Stimulated activated memory B cell treated with anti-CD40 and anti-IgM and Interleukin-4, amounts not matched to agents 10 μg/mL and 1 μg/mL and 100 μg/mL, for 72 hours (primary cell): ENCODE results near the gene COL24A1.

Source experiments
- ATAC-seq: fragments of 150-1000 bp; cut with Tn5 transposase; 2 replicates; pipeline ENCODE4 v1.10.0; 2021
- H3K27ac Mint-ChIP-seq: one replicate; pipeline ENCODE4 v1.8.0; 2022; ENCODE audit warnings: mild to moderate bottlenecking, mixed read lengths
- H3K27me3 Mint-ChIP-seq: one replicate; pipeline ENCODE4 v1.8.0; 2022; ENCODE audit warnings: mixed read lengths
- H3K36me3 Mint-ChIP-seq: one replicate; pipeline ENCODE4 v1.8.0; 2022; ENCODE audit warnings: mixed read lengths
- H3K4me1 Mint-ChIP-seq: one replicate; pipeline ENCODE4 v1.8.0; 2022; ENCODE audit warnings: mixed read lengths
- H3K4me3 Mint-ChIP-seq: one replicate; pipeline ENCODE4 v1.8.0; 2022; ENCODE audit warnings: mild to moderate bottlenecking, moderate library complexity, mixed read lengths
- H3K9me3 Mint-ChIP-seq: one replicate; pipeline ENCODE4 v1.8.0; 2022; ENCODE audit warnings: mixed read lengths

Gene COL24A1

GRCh38 chr1:85707990-85708828, 448.4 kb downstream of the COL24A1 start, which contains the start of gene ZNHIT6:
ZNHIT6 (minus strand) TSS chr1:85708433; CDS start chr1:85708284, 149 bp downstream.
- Mint-ChIP-seq H3K36me3 (peaks cover 24% of the 10 kb centered on the region), H3K4me3 (no peak within 1 kb of the TSS), H3K27me3 (peaks cover 6% of the 10 kb centered on the region), H3K9me3 (no peaks in the 10 kb centered on the region), H3K27ac (no peak within 1 kb of the TSS), H3K4me1 (peaks cover 10% of the 10 kb centered on the region)
- peak; percentile 94 for ATAC-seq

GRCh38 chr1:85707267-85707989, 449.1 kb downstream of the COL24A1 start:
- Mint-ChIP-seq H3K4me3 (no peak overlapping the region), H3K27me3 (no peaks in the 10 kb centered on the region), H3K36me3 (peaks cover 24% of the 10 kb centered on the region), H3K9me3 (no peaks in the 10 kb centered on the region), H3K4me1 (peaks cover 10% of the 10 kb centered on the region), H3K27ac (no peak overlapping the region)
- ATAC-seq, result peak; percentile 40

GRCh38 chr1:85705940-85706339, 450.6 kb downstream of the COL24A1 start:
- Mint-ChIP-seq H3K4me1 (peaks cover 10% of the 10 kb centered on the region), H3K4me3 (no peak overlapping the region), H3K9me3 (no peaks in the 10 kb centered on the region), H3K27ac (no peak overlapping the region), H3K27me3 (no peaks in the 10 kb centered on the region), H3K36me3 (peaks cover 24% of the 10 kb centered on the region)
- ATAC-seq, result no peak

- H3K27ac Mint-ChIP-seq, result no peak overlapping the region
- H3K4me3 Mint-ChIP-seq, result no peak overlapping the region
- peaks cover 38% of the 10 kb centered on the region for H3K36me3 Mint-ChIP-seq
- H3K9me3 Mint-ChIP-seq, result no peaks in the 10 kb centered on the region
- H3K27me3 Mint-ChIP-seq, result no peaks in the 10 kb centered on the region
- no peak for ATAC-seq
- peaks cover 14% of the 10 kb centered on the region for H3K4me1 Mint-ChIP-seq
These were observed 456.1 kb downstream of the COL24A1 start for GRCh38 chr1:85700422-85700821.

- Mint-ChIP-seq H3K9me3 (no peaks in the 10 kb centered on the region), H3K27ac (no peak overlapping the region), H3K4me3 (no peak overlapping the region), H3K4me1 (peaks cover 17% of the 10 kb centered on the region), H3K27me3 (no peaks in the 10 kb centered on the region), H3K36me3 (peaks cover 40% of the 10 kb centered on the region)
- no peak for ATAC-seq
These were observed 458.7 kb downstream of the COL24A1 start for GRCh38 chr1:85697895-85698294.

- H3K36me3 Mint-ChIP-seq, result peaks cover 68% of the 10 kb centered on the region
These were observed 463.8 kb downstream of the COL24A1 start for GRCh38 chr1:85692730-85693314.

GRCh38 chr1:85689775-85690404, 466.7 kb downstream of the COL24A1 start:
- Mint-ChIP-seq H3K36me3 (peaks cover 61% of the 10 kb centered on the region), H3K27me3 (no peaks in the 10 kb centered on the region), H3K4me3 (no peak overlapping the region), H3K9me3 (no peaks in the 10 kb centered on the region), H3K27ac (peak overlapping the region; percentile 46), H3K4me1 (peaks cover 27% of the 10 kb centered on the region)
- ATAC-seq, result no peak

More at GRCh38 chr1:85692730-85693314, 463.8 kb downstream of the COL24A1 start:
- no peak for ATAC-seq
- Mint-ChIP-seq H3K9me3 (no peaks in the 10 kb centered on the region), H3K27ac (peak overlapping the region; percentile 13), H3K4me3 (no peak overlapping the region), H3K4me1 (peaks cover 27% of the 10 kb centered on the region), H3K27me3 (no peaks in the 10 kb centered on the region)

- H3K9me3 Mint-ChIP-seq, result no peaks in the 10 kb centered on the region
- H3K27me3 Mint-ChIP-seq, result no peaks in the 10 kb centered on the region
- H3K36me3 Mint-ChIP-seq, result peaks cover 26% of the 10 kb centered on the region
- no peak for ATAC-seq
- H3K4me1 Mint-ChIP-seq, result peaks cover 4% of the 10 kb centered on the region
- H3K27ac Mint-ChIP-seq, result no peak overlapping the region
- no peak overlapping the region for H3K4me3 Mint-ChIP-seq
These were observed 473.1 kb downstream of the COL24A1 start for GRCh38 chr1:85683292-85684025.

GRCh38 chr1:85681087-85681486, 475.5 kb downstream of the COL24A1 start:
- no peak for ATAC-seq

More at GRCh38 chr1:85681087-85681486, 475.5 kb downstream of the COL24A1 start:
- Mint-ChIP-seq H3K27me3 (no peaks in the 10 kb centered on the region), H3K27ac (no peak overlapping the region), H3K4me1 (peaks cover 4% of the 10 kb centered on the region), H3K9me3 (no peaks in the 10 kb centered on the region), H3K36me3 (peaks cover 22% of the 10 kb centered on the region), H3K4me3 (no peak overlapping the region)
